ENCODE results near the gene TADA3.
A peak's percentile ranks its signal among the peaks of the same experiment; 100 is the strongest.

Gene TADA3

DNA sequence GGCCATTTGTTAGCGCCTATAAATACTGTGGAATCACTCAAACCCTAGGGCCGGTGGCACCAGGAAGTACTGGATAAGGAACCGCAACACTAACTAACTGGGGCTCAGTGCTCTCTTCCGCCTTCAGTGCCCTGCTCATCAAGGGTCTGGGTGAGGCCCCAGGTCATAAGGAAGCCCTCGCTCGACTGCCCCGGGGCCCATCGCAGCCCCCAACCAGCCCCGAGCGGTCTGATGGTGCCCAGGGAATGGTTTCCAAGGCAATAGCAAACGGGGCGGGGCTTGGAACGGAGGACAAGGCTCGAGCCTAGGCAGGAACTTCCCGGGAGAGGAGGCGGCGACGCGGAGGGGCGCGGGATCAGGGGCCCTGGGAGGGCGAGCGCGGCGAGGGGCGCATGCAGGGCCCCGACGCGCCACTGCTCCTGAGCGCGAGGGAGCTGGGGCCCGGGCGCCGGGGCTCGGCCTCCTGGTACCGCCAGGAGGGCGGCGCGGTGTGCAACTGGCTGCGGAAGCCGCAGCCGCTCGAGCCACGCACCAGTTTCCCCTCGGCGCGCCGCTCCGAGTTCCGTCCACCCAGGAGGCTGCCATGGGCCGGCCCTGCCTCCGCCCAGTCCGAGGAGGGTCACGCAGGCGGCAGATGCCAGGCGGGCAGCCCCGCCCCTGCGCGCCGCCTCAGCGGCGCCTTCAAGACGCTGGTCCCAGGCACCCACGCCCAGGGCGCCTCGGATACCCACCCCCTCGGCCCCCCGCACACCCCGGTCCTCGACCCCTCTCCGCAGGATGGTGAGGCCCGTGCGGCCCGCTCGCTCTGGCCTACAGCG is 17.6 kb upstream of the TADA3 start, which contains the start of gene TTLL3:
TTLL3 (plus strand) TSS at position 648 of the 818 bp plus-strand sequence. CDS start 400 bp downstream, outside the sequence.
- peak; percentile 55 for DNase-seq (ENCODE audit: low spot score)

DNA sequence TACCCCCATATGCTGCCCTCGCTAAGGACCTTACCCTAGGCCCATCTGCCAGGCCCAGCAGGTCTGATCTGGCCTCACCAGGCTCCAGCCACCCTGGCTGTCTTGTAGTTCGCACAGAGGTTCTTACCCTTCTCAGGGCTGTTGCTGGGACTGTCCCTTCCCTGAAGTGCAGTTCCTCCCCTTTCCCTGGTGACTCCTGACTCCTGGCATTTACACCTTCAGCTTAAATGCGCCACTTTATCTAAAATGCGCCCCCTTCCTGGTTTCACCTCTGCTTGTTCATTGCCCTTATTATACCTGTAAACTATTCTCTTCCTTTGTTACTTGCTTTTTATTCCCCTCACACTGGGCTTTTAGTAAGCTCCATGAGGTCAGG is 17.0 kb upstream of the TADA3 start:
- DNase-seq (ENCODE audit: low spot score) = no peak

DNA sequence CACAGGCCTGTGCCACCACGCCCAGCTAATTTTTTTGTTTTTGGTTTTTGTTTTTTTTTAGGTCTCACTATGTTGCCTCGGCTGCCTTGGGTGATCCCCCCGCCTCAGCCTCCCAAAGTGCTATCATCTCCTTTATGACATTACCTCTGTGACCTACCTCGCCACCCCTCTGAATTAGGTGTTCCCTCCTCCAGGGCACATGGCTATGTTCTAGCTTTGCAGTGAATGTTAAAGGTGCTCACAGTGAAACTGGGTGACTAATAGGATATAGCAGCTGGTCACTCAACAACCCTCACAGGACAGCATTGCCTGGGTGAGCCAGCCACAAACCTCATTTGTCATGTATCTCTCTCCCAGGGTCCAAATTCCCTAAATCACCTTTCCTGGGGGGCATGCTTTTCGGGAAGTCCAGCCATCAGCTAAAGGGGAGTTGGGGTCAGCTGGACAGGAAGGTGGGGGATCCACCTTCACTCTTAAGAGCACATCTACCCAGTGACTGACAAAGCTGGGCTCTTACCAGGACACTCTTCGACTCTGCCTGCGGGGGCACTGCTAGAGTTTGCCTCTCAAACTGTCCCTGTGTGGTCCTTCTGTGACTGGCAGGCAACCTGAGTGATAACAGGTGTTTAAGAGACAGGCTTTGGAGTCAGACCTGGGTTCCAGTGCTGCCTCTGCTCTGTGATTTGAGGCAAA is 16.2 kb upstream of the TADA3 start:
- DNase-seq (ENCODE audit: low spot score) = peak; percentile 33

DNA sequence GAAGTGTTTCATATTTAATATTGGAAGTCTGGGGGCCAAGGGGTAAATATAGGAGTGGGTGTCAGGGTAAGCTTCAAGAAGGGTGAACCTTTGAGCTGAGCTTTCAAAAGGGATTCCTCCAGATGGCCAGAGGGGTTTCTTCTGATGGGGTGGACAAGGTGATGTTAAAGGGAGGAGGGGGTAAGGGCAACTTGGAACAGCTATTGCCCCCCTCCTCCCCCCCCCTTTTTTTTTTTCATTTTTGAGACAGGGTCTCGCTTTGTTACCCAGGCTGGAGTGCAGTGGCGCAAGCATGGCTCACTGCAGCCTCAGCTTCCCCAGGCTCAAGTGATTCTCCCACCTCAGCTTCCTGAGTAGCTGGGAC is 15.7 kb upstream of the TADA3 start:
- no peak for DNase-seq (ENCODE audit: low spot score)

DNA sequence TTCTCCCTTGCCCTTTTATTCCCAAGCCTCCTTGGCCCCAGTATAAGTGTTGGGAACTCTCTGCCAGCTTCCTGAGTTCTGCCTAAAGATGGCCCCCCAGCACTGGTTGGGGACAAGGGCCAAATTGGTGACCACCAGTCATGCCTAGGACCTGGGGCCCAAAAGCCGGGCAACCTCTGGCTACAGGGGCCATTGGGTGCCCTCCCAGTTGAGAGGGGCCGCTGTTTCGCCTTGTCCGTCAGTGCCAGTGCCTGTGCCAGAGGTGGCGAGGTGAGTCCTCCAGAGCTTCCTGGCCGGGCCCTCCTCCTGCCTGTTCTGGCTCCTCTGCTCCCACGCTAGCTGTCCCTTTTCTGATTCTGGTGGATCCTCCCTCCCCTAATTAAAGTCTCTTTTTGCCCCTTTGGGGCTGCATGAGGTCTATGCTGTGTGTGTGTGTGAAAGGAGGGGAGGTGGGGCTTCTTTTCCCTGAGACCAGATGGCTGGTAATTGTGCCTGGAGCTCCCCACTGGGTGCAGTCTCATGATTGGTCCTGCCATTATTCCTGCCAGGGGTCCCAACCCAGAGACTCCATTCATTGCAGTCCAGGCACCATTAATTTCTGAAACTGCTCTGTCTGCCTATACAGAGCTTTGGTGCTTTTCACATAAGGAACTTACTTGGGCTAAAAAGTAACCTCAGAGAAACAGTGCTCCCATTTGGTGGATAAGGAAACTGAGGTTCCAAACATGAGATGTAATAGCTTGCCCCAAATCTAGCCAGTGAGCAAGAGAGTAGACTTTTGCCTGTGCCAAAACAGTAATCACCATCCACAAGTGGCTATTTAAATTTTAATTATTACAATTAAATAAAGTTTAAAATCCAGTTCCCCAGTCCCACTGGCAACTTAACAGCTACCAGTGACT is 14.7 kb upstream of the TADA3 start:
- DNase-seq (ENCODE audit: low spot score) = no peak

DNA sequence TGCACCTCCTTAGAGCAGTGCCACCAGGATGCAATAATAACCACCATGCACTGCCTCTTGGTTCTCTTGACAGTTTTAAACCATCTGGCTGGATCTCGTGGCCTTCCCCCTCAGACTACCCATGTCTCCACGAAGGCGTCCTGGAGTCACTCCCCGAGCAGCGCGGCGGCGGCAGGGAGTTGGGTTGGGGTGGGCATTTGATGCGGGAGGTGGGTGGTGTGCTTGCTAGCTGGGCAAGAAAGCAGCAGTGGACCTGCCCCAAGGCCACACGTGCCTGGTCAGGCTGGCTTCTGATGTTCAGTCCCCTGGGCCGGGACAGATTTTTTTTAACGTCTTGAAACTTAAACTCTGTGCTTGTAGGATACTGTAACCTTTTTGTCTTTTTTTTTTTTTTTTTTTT is 13.9 kb upstream of the TADA3 start:
- no peak for DNase-seq (ENCODE audit: low spot score)

DNA sequence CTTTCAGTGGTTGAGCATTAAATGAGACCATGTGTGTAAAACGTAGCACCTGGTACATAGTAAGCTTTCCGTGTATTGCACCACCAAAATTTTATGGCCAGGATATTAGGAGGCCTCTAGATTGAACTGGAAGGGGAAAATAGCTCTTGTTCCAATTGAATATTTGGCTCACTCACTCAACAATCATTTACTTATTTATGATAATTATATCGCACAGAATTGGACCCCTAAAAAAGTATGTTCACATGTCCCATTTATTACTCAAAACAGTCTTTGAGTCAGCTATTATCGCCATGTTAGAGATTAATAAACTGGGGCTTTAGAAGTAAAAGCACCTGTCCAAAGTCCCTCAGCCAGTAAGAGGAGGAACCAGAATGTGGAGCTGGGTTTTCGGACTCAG is 12.7 kb upstream of the TADA3 start:
- no peak for DNase-seq (ENCODE audit: low spot score)

DNA sequence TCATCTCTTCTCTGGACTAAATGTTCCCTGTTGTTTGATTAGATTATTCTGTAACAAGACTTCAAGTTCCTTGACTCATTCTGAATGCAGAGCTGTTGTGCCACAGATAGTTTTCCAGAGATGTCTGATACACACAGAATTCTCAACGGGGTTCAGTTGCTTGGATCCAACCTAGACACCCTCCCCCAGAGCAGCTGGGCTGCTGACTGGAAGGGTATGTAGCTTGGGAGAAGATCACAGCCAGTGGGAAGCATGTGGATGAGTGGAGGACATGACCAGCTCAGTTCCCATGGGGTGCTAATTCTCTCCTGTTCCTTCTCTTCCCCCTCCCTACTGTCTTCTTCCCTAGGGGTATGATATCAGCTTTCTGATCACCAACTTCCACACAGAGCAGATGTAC is 11.2 kb upstream of the TADA3 start:
- no peak for DNase-seq (ENCODE audit: low spot score)

DNA sequence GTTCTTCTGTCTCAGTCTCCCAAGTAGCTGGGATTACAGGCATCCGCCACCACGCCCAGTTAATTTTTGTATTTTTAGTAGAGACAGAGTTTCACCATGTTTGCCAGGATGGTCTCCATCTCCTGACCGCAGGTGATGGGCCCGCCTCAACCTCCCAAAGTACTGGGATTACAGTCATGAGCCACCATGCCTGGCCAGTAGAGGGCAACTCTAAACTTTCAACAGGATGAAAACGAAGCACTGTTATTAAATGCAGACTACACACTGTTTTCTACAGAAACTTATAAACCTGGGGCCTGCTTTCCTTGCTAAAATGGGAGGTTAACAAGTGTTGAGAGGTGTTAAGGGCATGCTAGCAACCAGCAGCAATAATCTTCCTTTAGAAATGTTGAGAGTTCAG is 8.3 kb upstream of the TADA3 start:
- DNase-seq (ENCODE audit: low spot score) = no peak

DNA sequence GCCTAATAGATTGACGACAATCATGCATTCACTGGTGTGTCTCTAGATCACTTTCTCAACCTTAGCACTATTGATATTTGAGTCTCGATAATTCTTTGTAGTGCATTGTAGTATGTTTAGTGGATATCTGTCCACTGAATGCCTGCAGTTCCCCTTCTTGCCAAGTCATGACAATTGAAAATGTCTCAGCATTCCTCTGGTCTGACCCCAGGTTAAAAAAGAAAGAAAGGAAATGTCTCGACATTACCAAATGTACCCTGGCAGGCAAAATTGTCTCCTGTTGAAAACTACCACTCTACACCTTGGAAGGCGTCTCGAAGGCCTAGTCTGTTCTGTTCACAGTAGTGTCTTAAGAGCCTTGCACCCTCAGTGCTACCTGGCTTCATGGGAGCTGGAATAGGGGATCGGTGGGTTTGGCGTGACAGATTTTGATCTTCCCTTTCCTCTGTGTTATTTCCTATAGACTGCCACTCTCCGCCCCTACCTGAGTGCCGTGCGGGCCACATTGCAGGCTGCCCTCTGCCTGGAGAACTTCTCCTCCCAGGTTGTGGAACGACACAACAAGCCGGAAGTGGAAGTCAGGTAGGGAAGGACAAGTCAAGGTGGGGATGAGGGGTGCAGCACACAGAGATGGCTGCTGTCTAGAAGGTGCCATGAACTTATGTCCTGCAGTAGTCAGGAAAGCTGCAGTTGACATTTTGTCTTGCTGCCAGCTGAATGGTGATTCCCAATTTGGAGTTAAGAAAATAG is 5.1 kb upstream of the TADA3 start:
- DNase-seq (ENCODE audit: low spot score) = no peak

DNA sequence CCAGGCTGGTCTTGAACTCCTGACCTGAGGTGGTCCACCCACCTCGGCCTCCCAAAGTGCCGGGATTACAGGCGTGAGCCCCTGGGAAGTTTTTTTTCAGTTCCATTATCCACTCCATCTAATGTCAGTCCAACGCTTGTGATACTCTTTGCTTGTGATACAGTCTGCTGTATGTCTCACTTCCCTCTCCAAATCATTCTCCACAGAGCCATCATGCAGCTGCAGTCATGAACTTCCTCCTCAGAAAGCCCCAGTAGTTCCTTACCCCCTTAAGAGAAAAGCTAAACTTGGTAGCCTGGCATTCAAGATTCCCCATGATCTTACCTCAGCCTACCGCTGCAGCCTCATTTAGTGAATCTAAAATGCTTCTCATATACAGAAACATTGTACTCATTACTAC is 2.9 kb upstream of the TADA3 start:
- DNase-seq (ENCODE audit: low spot score) = no peak

DNA sequence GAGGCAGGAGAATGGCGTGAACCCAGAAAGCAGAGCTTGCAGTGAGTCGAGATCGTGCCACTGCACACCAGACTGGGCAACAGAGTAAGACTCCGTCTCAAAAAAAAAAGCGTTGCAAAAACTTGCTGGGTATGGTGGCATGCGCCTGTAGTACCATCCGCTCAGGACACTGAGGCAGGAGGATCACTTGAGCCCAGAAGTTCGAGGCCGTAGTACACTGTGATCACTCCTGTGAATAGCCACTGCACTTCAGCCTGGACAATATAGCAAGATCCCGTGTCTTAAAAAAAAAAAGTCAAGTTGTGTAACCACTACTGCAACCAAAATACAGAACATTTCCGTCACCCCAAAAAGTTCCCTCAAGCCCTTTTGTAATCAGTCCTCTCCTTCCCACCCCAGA is 2.1 kb upstream of the TADA3 start:
- no peak for DNase-seq (ENCODE audit: low spot score)

DNA sequence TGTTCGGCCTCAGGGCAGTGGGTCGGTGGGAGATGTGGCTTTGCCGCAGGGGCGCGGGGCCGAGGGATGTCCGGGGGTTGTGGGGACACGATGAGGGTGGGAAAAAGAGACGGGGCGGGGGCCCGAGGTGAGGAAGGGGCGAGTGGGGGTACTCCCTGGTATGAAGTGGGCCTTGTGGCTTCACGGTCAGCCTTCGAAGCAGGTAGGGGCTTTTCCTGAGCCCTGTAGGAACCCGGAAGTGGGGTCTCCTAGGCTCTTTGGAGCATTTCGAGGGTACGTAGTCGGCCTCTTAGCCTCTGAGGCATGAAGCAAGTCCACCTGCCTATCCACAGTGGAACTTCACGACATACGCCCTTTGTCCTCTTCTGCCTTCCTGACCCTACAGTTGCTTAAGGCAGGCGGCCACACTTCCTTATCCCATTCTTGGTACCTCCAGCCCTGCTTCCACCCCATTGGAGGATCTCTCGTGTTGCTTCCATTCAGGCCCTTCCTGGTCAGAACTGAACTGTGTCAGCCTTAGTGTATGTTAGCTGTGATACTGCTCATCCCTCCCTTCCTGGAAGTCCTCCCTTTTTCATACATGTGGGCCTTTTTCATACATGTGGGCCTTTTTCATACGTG is 998 bp upstream of the TADA3 start:
- peak; percentile 24 for DNase-seq (ENCODE audit: low spot score)

DNA sequence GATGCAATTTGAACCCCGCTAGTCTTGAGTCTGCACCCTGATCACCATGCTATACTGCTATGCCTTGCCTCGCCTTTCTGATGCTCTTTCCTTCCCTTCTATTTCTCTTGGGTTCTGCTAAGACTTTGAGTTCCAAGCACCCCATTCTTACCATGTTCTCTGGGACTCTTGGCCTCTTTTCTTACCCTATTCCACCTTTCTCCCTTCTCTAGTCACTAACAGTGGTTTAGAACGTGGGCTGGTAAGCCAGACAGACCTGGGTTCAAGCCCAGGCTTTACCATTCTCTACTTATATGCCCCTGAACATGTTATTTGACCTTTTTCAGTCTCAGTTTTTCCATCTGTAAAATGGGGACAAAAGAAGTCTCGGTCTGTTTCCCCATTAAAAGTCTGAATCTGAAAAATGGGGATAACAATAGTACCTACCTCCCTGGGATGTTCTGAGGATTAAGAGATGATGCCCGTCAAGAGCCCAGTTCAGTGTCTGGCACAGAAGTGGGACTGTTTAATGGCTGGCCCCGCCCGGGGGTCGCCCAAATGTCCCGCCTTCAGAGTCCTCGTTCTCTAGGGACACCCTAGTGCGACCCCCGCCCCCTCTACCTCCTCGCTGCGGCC is 376 bp downstream of the TADA3 start:
- DNase-seq (ENCODE audit: low spot score) = no peak

DNA sequence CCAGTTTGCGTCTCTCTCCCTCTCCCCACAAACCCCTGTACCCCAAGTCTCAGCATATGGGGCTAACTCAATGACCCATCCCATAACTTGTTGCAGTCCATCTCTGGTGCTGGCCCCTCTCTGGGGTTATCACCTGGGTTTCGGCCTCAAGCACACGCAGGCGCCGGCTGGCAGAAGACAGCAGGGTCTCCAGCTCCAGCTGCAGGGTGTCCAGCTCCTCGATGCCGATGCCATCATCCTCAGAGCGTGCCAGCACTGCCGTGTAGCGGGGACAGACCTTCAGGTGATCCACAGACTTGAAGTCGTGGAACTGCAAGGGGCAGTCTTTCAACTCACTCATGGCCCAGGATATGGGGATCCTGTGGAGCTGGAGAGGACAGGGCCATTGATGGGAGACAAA is 1.1 kb downstream of the TADA3 start:
- DNase-seq (ENCODE audit: low spot score) = no peak

DNA sequence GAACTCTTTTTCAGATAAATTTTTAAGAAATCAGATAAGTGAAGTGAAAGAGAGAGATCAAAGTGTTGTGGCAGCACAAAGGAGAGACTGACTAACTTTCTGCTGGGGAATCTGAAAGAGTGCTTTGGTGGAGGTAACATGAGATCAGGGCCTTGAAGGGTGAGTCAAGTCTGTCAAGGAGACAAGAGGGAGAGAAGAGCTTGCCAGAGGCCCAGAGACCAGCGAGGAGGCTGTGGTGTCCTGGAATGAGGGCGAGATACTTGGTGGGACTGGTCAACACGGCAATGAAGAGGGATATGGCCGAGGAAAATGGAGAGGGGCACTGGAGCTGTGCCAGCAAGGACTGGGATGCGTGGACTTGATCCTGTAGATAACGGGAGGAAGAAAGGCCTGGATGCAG is 4.6 kb downstream of the TADA3 start:
- DNase-seq (ENCODE audit: low spot score) = no peak

DNA sequence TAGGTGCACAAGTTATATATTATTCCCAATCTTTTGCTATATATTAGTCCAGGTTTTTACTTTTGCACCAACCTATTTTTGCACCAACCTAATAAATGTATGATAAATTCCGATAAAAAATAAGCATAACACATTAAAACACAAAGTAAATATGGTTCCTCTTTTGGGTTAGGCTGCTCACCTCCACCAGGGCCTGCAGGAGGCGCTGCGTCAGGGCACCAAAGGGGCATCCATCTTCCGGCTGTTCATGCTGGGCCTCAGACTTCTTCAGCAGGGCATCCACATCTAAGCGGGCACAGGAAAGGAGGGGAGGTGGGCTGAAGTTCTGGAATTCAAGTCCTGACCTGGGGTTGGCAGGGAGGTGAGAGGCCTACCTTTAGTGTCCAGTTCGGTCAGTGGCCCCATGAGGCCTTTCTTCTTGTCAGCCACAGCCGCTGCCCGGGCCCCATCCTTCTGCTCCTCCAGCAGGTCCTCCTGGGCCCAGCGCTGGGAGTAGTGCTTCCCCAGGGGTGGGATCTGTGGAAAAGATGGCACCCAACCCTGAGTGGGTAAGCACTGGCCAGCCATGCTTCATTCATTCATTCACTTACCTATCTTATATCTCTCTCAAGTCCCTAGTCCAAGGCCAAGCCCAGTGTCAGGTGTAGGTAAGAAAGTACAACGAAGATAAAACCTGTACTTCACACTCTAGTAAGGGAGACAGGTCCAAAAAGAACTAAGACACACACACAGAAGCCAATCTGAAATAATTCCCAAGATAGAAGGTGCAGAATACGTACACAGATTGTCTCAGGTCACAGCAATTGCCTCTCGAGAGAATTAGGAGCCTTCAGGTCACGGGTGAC is 5.2 kb downstream of the TADA3 start:
- DNase-seq (ENCODE audit: low spot score) = no peak

DNA sequence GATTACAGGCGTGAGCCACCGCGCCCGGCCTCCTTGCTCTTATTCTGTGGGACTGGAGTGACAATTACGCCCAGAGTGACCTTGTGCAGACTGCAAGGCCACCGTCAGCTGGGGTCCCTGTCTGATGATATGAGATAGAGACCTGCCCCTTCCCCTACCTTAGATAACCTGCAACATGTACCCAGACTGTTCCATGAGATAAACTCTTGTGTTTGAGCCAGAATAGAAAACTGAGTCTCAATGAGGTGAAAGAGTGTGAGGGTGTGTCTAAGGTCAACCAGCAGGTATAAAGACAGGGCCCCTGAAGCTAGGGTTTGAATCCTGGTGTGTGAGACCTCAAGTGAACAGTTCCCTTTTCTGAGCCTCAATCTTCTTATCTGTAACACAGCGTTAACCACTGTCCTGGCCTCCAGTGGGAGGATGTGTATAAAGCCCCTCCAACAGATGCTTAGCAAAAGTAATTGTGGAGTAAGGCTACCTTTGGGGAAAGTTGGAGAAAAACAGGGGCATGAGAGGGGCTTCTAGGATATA is 6.0 kb downstream of the TADA3 start:
- no peak for DNase-seq (ENCODE audit: low spot score)

DNA sequence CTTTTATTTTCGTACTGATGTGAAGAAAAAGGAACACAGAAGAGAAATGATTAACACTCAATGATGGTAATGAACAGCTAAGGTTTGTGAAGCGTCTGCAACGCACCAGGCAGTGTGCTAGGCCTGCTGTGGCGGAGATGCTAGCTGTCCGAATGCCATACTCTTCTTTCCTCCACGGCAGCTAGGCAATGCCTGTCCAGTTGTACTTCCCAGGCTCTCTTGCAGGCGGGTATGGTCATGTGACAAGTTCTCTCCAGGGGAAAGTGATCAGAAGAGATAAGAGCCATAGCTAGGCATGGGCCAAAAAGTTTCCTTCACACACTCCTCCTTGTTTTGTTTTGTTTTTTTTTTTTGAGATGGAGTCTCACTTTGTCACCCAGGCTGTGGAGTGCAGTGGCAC is 6.7 kb downstream of the TADA3 start:
- no peak for DNase-seq (ENCODE audit: low spot score)

DNA sequence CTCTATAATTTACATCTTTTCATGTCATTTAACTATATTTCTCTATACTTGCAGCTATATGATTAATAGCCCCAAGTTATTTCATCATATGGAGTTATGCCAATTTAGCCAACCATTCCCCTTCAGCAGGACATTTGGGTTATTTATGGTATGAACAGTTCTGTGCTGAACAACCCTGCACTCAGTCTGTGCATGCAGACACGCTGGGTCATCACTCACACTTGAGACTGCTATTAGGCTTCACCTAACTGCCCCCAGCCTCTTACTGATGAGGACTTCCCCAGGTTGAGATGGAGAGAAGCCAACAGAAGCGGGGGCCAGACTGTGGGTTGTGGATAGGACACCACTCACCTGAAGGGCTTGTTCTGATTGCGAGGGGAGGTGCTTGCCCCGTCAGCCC is 7.3 kb downstream of the TADA3 start:
- no peak for DNase-seq (ENCODE audit: low spot score)
